HG02610 (cell line): ENCODE results near the gene PRSS27.

ENCODE experiments used
- ATAC-seq: cut with Tn5 transposase; IDR thresholded peaks from one replicate; pipeline ENCODE4 v1.9.1; 2021; ENCODE audit warnings: mild to moderate bottlenecking, moderate library complexity; ENCODE audit not compliant: unreplicated experiment

The PRSS27 gene

GRCh38 chr16:2720064-2720457, at the start of gene PRSS27:
PRSS27 (minus strand) TSS chr16:2720224; CDS start chr16:2720160, 64 bp downstream.
- no peak for ATAC-seq

DNA sequence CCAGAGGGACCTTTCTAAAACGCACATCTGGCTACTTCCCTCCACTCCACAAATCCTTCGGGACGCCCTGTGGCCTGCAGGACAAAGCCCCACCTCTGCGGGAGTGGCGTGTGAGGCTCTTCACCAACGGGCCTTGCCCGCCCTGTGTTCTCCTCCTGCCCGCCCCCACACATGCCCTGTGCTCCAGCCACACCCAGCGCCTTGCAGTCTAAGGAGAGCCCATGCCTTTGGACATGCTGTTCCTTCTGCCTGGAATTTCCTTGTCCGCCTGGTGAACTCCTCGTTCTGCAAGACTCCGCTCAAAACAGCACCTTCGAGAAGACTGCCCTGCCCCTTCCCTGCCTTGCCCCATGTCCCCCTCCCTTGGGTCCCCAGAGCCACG, 49.6 kb upstream of the PRSS27 start:
- no peak for ATAC-seq

GRCh38 chr16:2769100-2769529, 49.1 kb upstream of the PRSS27 start:
- ATAC-seq: no peak

- no peak for ATAC-seq
These were observed 48.5 kb upstream of the PRSS27 start for GRCh38 chr16:2768403-2769089.

DNA sequence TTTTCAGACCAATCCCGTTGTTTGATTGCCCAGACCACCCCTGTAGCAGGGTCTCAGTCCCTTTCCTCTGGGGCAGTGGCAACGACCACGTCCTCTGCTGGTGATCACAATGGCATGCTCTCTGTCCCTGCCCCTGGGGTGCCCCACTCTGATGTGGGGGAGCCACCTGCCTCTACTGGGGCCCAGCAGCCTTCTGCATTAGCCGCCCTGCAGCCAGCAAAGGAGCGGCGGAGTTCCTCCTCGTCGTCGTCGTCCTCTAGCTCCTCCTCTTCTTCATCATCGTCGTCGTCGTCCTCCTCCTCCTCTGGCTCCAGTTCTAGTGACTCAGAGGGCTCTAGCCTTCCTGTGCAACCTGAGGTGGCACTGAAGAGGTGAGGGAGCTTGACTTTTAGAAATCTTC, 47.9 kb upstream of the PRSS27 start:
- no peak for ATAC-seq

DNA sequence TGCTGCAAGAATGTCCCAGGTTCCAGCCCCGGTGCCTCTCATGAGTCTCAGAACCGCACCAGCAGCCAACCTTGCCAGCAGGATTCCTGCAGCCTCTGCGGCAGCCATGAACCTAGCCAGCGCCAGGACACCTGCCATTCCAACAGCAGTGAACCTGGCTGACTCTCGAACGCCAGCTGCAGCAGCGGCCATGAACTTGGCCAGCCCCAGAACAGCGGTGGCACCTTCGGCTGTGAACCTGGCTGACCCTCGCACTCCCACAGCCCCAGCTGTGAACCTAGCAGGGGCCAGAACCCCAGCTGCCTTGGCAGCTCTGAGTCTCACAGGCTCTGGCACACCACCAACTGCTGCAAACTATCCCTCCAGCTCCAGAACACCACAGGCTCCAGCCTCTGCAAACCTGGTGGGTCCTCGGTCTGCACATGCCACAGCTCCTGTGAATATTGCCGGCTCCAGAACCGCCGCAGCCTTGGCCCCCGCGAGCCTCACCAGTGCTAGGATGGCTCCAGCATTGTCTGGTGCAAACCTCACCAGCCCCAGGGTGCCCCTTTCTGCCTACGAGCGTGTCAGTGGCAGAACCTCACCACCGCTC, 47.2 kb upstream of the PRSS27 start:
- ATAC-seq: no peak

GRCh38 chr16:2766430-2767139, 46.6 kb upstream of the PRSS27 start:
- no peak for ATAC-seq

DNA sequence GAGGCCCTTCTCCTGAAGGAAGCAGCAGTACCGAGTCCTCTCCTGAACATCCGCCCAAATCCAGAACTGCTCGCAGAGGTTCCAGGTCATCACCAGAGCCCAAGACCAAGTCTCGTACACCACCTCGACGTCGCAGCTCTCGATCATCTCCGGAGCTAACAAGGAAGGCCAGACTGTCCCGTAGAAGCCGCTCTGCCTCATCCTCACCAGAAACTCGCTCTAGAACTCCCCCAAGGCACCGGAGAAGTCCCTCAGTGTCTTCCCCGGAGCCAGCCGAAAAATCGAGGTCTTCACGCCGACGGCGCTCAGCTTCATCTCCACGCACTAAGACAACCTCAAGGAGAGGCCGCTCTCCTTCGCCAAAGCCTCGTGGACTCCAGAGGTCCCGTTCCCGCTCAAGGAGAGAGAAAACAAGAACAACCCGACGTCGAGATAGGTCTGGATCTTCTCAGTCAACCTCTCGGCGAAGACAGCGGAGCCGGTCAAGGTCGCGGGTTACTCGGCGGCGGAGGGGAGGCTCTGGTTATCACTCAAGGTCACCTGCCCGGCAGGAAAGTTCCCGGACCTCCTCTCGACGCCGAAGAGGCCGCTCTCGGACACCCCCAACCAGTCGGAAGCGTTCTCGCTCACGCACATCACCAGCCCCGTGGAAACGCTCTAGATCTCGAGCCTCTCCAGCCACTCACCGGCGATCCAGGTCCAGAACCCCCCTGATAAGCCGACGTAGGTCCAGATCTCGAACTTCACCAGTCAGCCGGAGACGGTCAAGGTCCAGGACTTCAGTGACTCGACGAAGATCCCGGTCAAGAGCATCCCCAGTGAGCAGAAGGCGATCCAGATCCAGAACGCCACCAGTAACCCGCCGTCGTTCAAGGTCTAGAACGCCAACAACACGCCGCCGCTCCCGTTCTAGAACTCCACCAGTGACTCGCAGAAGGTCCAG, 45.7 kb upstream of the PRSS27 start:
- no peak for ATAC-seq

DNA sequence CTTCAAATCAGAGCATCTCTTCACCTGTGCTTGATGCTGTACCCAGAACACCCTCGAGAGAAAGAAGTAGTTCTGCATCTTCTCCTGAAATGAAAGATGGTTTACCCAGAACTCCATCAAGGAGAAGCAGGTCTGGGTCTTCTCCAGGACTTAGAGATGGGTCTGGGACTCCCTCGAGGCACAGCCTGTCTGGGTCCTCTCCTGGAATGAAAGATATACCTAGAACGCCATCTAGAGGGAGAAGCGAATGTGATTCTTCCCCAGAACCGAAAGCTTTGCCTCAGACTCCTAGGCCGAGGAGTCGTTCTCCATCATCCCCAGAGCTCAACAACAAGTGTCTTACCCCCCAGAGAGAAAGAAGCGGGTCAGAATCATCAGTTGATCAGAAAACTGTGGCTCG, 44.7 kb upstream of the PRSS27 start:
- no peak for ATAC-seq

DNA sequence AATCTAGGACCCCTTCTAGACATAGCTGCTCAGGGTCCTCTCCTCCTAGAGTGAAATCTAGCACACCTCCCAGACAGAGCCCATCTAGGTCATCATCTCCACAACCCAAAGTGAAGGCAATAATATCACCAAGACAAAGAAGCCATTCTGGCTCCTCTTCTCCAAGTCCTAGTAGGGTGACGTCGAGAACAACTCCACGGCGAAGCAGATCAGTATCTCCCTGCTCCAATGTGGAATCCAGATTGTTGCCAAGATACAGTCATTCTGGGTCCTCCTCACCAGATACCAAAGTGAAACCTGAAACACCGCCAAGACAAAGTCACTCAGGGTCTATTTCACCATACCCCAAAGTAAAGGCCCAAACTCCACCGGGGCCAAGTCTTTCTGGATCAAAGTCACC, 43.1 kb upstream of the PRSS27 start:
- ATAC-seq: no peak

DNA sequence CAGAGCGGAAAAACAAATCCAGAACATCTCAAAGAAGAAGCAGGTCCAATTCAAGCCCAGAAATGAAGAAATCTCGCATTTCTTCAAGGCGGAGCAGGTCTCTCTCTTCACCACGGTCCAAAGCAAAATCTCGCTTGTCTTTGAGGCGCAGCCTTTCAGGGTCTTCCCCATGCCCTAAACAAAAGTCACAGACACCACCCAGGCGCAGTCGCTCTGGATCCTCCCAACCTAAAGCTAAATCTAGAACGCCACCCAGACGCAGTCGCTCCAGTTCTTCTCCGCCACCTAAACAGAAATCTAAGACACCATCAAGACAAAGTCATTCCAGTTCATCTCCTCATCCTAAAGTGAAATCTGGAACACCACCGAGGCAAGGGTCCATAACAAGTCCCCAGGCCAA, 42.7 kb upstream of the PRSS27 start:
- no peak for ATAC-seq

DNA sequence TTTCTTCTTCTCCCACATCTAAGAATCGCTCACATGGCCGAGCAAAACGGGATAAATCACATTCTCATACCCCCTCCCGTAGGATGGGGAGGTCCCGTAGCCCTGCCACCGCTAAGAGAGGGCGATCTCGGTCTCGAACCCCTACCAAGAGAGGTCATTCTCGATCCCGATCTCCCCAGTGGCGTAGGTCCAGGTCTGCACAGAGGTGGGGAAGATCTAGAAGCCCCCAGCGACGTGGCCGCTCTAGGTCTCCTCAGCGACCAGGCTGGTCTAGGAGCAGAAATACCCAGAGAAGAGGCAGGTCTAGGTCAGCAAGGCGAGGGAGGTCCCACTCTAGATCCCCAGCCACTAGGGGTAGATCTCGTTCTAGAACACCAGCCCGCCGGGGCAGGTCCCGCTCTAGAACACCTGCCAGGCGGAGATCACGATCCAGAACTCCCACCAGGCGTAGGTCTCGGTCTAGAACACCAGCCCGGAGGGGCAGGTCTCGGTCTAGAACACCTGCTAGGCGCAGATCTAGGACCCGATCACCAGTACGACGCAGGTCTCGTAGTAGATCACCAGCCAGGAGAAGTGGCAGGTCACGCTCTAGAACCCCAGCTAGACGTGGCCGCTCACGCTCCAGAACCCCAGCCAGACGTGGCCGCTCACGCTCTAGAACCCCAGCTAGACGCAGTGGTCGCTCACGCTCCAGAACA, 42.0 kb upstream of the PRSS27 start:
- ATAC-seq: no peak

DNA sequence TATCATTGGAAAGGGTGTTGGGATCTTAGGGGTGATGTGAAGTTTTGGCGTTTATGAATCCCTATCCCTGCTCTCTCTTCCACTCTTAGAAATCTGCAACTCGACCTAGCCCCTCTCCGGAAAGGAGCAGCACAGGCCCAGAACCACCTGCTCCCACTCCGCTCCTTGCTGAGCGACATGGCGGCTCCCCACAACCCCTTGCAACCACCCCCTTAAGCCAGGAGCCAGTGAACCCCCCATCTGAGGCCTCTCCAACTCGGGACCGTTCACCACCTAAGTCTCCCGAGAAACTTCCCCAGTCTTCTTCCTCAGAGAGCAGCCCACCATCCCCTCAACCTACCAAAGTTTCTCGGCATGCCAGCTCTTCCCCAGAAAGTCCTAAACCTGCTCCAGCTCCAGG, 41.4 kb upstream of the PRSS27 start:
- no peak for ATAC-seq

- no peak for ATAC-seq
These were observed 37.3 kb upstream of the PRSS27 start for GRCh38 chr16:2757344-2757743.

GRCh38 chr16:2756288-2757015, 36.4 kb upstream of the PRSS27 start:
- no peak for ATAC-seq

- no peak for ATAC-seq
These were observed 35.1 kb upstream of the PRSS27 start for GRCh38 chr16:2755158-2755557.

- ATAC-seq: no peak
These were observed 33.7 kb upstream of the PRSS27 start for GRCh38 chr16:2753733-2754020.

- ATAC-seq: peak; percentile 38
These were observed 33.1 kb upstream of the PRSS27 start for GRCh38 chr16:2752850-2753732.
